GM19035 (cell line): ENCODE measurements around the gene ANKRD29.
"Not testable (repeated sequence)": the region's sequence is repeated elsewhere in the genome, so short reads cannot be mapped to it uniquely, and the experiment has no call there.

Experiments
- ATAC-seq: cut with Tn5 transposase; IDR thresholded peaks from one replicate; pipeline ENCODE4 v1.9.1; 2021; ENCODE audit not compliant: unreplicated experiment

The ANKRD29 gene

DNA sequence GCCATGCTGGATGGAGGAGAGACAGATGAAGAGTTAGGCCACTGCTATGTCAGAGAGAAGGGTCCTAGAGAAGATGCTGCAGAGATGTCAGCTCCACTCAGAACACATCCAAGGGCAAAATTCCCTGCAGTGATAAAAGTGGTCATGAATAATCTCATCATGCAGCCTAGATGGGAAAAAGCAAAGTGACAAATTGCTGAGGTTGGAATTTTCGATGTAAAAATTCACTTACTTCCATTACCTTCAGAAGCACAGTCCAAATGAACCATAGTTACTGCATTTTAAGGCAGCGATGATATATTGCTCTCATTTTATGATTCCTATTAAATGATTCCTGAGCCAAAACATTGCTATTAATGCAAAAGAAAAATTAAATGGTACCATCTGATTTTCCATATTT lies 16.4 kb downstream of the ANKRD29 start:
- ATAC-seq = no peak

DNA sequence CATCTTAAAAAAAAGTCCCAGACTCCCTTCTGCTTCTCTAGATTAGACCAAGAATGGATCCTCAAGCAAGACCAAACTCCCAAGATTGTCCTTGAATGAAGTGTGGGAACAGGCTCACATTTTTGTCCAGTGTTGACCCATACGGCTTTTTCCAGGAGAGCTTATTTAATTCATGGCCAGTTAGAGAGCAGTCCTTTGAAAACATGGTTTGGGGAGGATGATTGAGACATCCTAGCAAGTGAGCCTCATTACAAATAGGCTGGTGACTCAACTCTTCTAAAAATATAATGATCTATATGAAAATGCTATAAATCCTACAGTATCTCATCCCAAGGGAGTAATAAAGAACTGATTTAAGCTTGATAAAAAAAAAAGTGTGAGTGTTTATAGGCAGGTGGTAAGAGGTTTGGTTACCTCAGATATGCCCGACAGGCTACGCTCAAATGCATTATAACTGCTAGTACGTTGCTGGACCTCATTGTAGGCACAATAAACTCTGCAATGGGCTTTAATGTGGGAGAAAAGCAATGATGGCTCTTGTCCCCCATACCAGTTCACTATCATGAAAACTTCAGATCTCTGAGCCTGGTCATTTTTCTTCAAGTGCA lies 17.0 kb downstream of the ANKRD29 start:
- no peak for ATAC-seq

DNA sequence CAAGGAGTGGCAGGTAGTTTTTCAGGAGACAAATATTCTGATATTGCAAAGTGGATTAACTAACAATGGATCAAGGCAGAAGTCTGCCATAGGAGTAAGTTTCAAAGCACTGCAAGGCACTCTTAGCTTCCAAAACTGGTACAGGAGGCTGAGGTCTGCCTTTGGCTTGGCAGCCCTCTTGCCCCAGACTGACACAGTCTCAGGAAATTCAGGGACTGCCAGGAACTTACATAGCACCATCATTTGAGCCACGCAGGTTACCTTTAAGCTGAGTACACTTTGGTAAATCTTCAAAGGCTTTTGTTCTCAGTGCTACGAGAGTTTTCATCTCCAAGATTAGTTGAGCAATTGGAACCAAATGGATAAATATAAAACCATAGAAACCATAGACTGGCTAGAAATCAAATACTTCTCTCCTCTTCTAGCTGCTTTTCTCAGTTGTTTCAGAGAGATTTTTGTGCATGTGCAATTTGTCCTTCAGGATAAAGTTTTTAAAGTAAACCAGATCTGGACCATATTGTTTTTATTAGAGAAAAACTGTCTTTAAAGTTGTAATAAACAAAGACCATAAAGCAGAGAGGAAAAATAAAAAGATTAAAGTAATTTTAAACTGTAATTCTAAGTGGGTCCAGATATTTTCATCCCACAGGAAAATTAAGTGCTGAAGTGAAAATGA lies 18.8 kb downstream of the ANKRD29 start:
- ATAC-seq = no peak

GRCh38 chr18:23641937-23642666 lies 20.6 kb downstream of the ANKRD29 start:
- ATAC-seq = no peak

DNA sequence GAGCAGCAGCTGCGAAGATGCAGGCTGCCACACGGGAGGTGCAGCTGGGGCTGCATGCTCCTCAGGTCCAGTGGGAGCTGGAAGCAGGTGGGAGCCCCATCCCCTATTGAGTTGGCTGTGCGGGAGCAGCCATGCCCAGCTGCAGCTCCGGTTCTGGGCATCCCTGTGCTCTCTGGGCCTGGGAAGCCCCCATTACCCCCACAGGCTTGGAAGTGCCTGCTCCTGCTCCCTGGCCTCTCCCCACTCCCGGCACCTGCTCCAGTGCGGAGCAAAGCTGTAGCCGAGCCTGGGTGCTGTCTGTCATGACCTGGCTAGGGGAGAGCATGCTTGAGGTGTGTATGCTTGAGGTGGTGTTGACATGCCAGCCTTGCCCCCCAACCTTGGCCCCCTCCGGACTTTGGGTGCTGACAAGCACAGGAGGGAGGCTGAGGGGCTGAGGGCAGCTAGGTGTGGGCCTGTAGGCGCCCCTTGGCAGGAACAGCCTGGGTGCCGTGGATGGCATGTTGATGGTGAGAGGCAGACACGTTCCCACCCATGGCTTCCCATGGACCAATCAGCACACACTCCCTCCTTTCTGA lies 21.5 kb downstream of the ANKRD29 start:
- ATAC-seq = no peak

DNA sequence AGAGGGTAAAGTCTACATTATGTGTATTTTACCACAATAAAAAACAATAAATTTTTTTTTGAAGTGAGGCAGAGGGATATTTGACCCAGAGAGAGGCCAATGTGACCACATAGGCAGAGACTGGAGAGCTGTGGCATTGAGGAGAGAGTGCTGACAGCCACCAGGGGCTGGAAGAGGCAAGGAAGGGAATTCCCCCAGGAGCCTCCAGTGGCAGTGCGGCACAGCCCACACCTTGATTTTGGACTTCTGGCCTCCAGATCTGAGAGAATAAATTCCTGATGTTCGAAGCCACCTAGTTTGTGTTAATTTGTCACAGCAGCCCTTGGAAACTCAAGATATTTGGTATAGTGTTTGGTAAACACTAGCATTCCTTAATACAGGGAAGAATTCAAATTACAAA lies 22.7 kb downstream of the ANKRD29 start:
- ATAC-seq = no peak

GRCh38 chr18:23636433-23636832 lies 26.3 kb downstream of the ANKRD29 start:
- not testable (repeated sequence) for ATAC-seq

GRCh38 chr18:23636071-23636399 lies 26.7 kb downstream of the ANKRD29 start:
- ATAC-seq = no peak

GRCh38 chr18:23635283-23636070 lies 27.2 kb downstream of the ANKRD29 start:
- ATAC-seq = no peak

DNA sequence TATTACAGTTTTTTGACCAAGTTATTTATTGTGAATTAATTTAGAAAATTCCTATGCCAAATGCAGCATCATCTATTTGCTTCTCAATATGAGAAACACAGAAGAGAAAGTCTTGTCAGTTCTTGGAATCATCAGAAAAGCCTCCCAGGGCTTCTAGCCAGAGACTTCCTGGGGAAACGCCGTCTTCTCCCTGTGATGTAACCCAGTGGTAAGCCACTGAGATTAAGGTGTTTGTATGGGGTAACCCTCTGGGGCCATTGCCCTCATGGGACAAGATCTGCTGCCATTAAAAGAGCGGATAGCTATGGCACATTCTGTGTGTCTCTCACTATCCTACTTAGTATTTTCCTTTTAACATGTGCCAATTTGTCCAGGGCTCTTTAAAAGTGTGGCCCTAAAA lies 28.0 kb downstream of the ANKRD29 start:
- ATAC-seq = no peak

GRCh38 chr18:23632615-23633014 lies 30.1 kb downstream of the ANKRD29 start:
- no peak for ATAC-seq

DNA sequence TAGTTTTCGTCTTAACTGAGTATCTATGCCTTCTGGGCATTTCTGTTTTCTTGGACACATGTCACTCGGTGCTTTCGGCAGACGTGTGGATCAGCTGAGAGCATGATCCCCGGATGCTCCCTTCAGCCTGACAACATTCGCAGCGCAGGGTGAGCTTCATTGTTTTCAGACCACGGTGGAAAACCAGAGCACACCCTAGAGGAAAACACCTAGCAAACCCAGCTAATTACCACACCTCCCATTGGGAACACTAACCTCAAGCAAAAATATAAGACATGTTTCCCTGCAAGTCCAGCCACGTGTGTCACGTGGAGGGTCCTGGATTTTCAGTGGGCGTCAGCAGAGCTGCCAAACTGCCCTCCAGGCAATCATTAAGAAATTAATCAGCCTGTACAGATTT lies 31.0 kb downstream of the ANKRD29 start:
- ATAC-seq = no peak

- ATAC-seq = no peak
Observed at GRCh38 chr18:23631312-23631711, 31.4 kb downstream of the ANKRD29 start.

DNA sequence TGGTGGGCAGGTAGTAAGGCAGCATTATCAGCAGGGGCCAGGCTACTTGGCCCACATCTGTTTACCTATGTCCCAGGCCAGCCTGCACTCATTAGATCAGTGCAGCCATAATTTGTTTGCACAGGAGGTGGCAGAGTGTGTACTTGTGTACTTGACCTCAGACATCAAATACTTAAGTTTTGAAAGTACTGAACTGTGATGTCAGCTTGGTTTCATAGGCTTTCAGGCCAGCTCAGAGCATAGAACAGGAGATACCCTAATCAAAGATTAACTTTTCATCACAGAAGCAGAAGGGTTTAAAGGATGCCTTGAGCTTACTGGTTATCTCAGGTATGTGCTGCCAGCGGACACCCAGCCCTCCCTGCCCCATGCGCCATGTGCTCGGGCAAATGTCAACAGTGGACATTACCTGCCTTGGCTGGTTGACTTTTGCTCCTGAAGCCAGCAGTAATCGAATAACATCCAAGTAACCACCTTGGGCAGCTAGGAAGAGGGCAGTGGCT lies 33.2 kb downstream of the ANKRD29 start:
- ATAC-seq = no peak

DNA sequence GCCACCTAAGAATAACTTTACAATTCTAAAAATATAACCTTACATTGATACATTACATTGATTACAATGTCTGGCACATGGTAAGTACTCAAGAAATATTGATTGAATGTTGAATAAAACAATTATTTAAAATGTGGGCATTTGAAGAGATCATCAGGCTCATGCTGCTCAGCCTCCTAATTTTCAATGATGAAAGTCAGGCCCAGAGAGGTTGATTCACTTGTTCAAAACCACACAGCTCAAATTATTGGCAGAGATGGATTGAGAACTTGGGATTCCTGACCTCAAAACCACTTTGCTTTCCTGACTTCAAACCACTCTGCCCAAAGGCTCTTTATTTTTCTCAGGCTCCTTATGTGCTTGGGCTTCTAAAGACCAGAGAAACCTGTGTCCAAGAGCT lies 34.7 kb downstream of the ANKRD29 start:
- no peak for ATAC-seq

GRCh38 chr18:23627321-23627720 lies 35.4 kb downstream of the ANKRD29 start:
- ATAC-seq = no peak

DNA sequence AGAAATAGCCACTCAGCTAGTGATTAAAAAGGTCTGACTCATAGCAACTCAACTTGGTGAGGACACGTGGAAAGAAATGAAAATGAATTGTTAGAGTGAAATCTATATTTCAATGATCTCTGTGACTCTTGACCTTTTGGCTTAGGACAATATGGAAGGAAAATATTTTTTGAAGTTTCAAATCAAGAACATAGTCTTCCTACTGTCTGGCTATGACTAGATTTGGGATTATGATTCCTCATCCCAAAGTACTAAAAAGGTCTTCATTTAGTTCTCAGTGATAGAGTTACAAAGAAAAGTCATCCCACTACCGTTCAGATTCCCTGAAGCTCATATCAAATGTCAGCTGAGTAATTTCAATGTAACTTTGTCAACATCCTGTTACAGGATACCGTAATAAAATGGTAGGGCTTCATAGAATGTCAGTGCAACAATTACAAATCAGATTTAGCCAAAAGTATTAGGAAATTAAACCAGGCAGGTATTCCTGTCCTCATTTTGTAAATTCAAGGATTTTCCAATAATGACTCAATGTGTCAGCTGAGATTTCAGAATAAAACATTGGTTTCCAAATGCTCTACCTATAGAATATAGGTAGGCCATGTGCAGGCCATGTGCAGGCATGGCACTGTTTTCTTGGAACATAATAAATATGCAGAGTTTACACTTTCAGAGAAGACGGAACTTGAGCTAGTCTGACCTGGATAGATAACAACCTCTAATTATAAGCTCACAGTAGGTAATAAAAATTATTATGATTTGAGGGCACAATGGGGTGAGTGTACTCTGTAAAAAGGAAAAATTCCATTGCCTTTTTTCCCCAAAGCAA lies 36.0 kb downstream of the ANKRD29 start:
- no peak for ATAC-seq

DNA sequence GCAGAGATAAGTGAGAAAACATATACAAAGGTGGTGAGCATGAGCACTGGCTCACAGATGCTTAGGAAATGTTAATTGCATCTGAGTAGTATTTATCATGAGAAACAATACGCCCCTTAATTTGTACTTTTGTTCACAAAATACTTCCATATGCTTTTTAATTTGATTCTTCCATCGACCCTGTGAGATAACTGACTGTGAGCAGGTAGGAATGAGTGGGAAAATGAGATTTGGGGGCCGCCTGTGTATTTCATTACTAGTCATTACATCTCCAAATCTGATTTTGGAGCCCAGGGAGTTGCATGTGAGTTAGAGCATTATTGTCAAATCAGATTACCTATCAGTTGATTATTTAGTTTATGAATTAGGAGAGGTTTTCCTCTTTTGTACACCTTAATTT lies 39.7 kb downstream of the ANKRD29 start:
- ATAC-seq = no peak

GRCh38 chr18:23619388-23619881 lies 43.3 kb downstream of the ANKRD29 start:
- ATAC-seq = no peak

DNA sequence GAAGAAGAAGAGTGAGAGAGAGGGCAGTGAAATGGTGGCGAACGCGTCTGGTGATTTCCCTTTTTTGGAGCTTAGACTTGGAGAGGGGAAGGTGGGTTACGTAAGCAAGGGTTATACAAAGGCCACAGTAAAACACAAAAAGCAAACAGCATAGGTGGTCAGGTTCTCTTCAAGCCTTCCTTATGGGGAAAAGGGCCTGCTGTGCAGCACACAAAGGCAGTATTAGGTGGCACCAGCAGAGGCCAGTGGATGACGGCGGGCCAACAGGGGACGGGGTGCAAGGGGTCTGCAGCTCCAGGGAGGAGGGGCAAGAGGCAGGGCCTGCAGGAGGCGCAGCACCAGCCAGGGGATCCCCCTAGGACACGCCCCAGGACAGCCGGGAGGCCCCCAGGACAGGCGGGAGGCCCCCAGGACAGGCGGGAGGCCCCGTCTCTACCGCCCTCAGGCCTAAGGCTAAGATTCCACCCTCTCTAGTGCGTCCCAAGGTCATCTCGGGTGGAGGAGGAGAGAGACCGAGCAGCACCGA lies 43.8 kb downstream of the ANKRD29 start:
- no peak for ATAC-seq
